Left ventricle myocardium inferior (tissue), 1 donor: ENCODE measurements around the gene HHAT. TPM values are rescaled to one million over a fixed set of nuclear protein-coding genes. Genes with fewer than 3 reads are reported as not detected.

Source experiments
- DNase-seq: peaks from one replicate; pipeline ENCODE4 v3.0.0-alpha.2; 2020
- H3K27ac ChIP-seq: fragments of 200-600 bp; replicated peaks from 2 replicates; pipeline ENCODE4 v1.8.0; 2021
- H3K27me3 ChIP-seq: fragments of 200-600 bp; 2 replicates; pipeline ENCODE4 v1.8.0; 2021; ENCODE audit warnings: low read depth
- H3K36me3 ChIP-seq: fragments of 200-600 bp; 2 replicates; pipeline ENCODE4 v1.8.0; 2021
- H3K4me1 ChIP-seq: fragments of 200-600 bp; 2 replicates; pipeline ENCODE4 v1.8.0; 2021
- H3K4me3 ChIP-seq: fragments of 200-600 bp; 2 replicates; pipeline ENCODE4 v1.8.0; 2021; ENCODE audit warnings: mild to moderate bottlenecking, moderate library complexity
- H3K9me3 ChIP-seq: fragments of 200-600 bp; replicated peaks from 2 replicates; pipeline ENCODE4 v1.8.0; 2021
- CTCF ChIP-seq: fragments of 200-600 bp; IDR thresholded peaks from 2 replicates; pipeline ENCODE4 v1.8.0; 2021; ENCODE audit warnings: antibody characterized with exemption, mild to moderate bottlenecking, borderline replicate concordance
- intact Hi-C: fragments of 100-400 bp; cut with micrococcal nuclease; formaldehyde crosslinking; loops from one replicate; pipeline ENCODE4 v1.11.0; 2022
- total RNA-seq: library from RNA; stranded (reverse); fragmentation: NEBNext Ultra II Directional; extraction: Animal tissue kit (Norgen Biotek cat#: 25700); gene quantifications from one replicate; pipeline ENCODE4 v1.2.1, GENCODE V29; 2021
- donor health status: DM: no; HTN: yes; CAD: no; lungs with severe emphysema.

HHAT gene
- total RNA-seq, 1 donor from 2014 or later = 2.1 TPM

GRCh38 chr1:210598135-210598652, 269.5 kb downstream of the HHAT start:
- no peak overlapping the region for H3K27ac ChIP-seq

GRCh38 chr1:210600421-210601159, 271.9 kb downstream of the HHAT start:
- Histone ChIP-seq H3K27ac (no peak overlapping the region), H3K9me3 (no peaks in the 10 kb centered on the region), H3K4me3 (no peak overlapping the region), H3K4me1 (no peaks in the 10 kb centered on the region), H3K27me3 (no peaks in the 10 kb centered on the region), H3K36me3 (no peaks in the 10 kb centered on the region)
- intact Hi-C loops = no loop called here
- no peak for DNase-seq
- no peak for TF ChIP-seq CTCF

More at GRCh38 chr1:210598135-210598652, 269.5 kb downstream of the HHAT start:
- DNase-seq = no peak
- Histone ChIP-seq H3K36me3 (no peaks in the 10 kb centered on the region), H3K4me1 (no peaks in the 10 kb centered on the region), H3K27me3 (no peaks in the 10 kb centered on the region), H3K4me3 (no peak overlapping the region), H3K9me3 (no peaks in the 10 kb centered on the region)
- intact Hi-C loops = no loop called here
- TF ChIP-seq CTCF = no peak

GRCh38 chr1:210603123-210603522, 274.4 kb downstream of the HHAT start:
- Histone ChIP-seq H3K36me3 (no peaks in the 10 kb centered on the region), H3K9me3 (peaks cover 7% of the 10 kb centered on the region), H3K27ac (no peak overlapping the region), H3K4me1 (no peaks in the 10 kb centered on the region), H3K4me3 (no peak overlapping the region), H3K27me3 (no peaks in the 10 kb centered on the region)
- no peak for DNase-seq
- TF ChIP-seq CTCF = no peak
- intact Hi-C loops = no loop called here

DNA sequence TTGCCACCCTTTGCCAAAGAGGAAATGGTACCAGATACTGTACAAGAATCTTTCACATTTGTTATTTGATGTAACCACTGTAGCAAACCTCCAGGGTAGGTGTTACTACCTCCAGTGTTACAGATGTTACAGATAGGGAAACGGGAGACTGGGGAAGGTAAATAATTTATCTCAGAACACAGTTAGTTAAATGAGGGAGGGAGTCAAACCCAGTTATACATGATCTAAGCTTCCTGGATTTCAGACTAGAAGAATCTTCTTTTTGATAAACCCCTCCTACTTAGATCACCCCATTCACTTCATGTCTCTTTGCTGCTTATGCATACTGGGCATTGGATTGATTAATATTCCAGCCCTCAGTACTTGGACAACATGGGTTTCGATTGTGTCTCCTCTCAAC, 276.4 kb downstream of the HHAT start:
- H3K36me3 ChIP-seq = no peaks in the 10 kb centered on the region

GRCh38 chr1:210607361-210607760, 278.7 kb downstream of the HHAT start:
- no peaks in the 10 kb centered on the region for H3K4me1 ChIP-seq
- DNase-seq = no peak
- intact Hi-C loops = no loop called here
- H3K27ac ChIP-seq = no peak overlapping the region
- no peak overlapping the region for H3K4me3 ChIP-seq
- peaks cover 16% of the 10 kb centered on the region for H3K9me3 ChIP-seq
- no peaks in the 10 kb centered on the region for H3K27me3 ChIP-seq
- no peaks in the 10 kb centered on the region for H3K36me3 ChIP-seq
- TF ChIP-seq CTCF = no peak

More for the DNA sequence above, 276.4 kb downstream of the HHAT start:
- Histone ChIP-seq H3K4me3 (no peak overlapping the region), H3K4me1 (no peaks in the 10 kb centered on the region), H3K27me3 (no peaks in the 10 kb centered on the region), H3K27ac (no peak overlapping the region), H3K9me3 (peaks cover 7% of the 10 kb centered on the region)
- DNase-seq = no peak
- intact Hi-C loops = no loop called here
- no peak for TF ChIP-seq CTCF
